Activated CD8-positive, alpha-beta T cell treated with anti-CD3 and anti-CD28 coated beads, Interleukin-2, amount 10 ng/mL, durations not matched to agents 7 days and 5 days (primary cell): ENCODE results near the gene SHH. TPM values are rescaled to one million over a fixed set of nuclear protein-coding genes. Genes with fewer than 3 reads are reported as not detected.

ENCODE experiments used
- ATAC-seq: fragments of 150-1000 bp; cut with Tn5 transposase; one replicate; pipeline ENCODE4 v1.10.0; 2021; ENCODE audit warnings: moderate library complexity
- CTCF ChIA-PET: fragments of 350-600 bp; sonication (Branson Sonifier 250); formaldehyde crosslinking; loops from one replicate; lab custom pipeline; 2021; ENCODE audit warnings: antibody characterized with exemption; lab: Charles Lee
- POLR2A ChIA-PET: fragments of 350-600 bp; sonication (Branson Sonifier 250); formaldehyde crosslinking; loops from one replicate; lab custom pipeline; 2021; ENCODE audit warnings: antibody characterized with exemption; lab: Charles Lee
- DNase-seq: peaks from one replicate; pipeline ENCODE4 v3.0.0-alpha.2; 2020
- H3K27ac Mint-ChIP-seq: one replicate; pipeline ENCODE4 v1.8.0; 2021; ENCODE audit warnings: mild to moderate bottlenecking, mixed read lengths
- H3K27me3 Mint-ChIP-seq: one replicate; pipeline ENCODE4 v1.8.0; 2021; ENCODE audit warnings: low read depth, mixed read lengths
- H3K36me3 Mint-ChIP-seq: one replicate; pipeline ENCODE4 v1.8.0; 2021; ENCODE audit warnings: low read depth, mixed read lengths
- H3K4me1 Mint-ChIP-seq: one replicate; pipeline ENCODE4 v1.8.0; 2021; ENCODE audit warnings: low read depth, mixed read lengths
- H3K4me3 Mint-ChIP-seq: one replicate; pipeline ENCODE4 v1.8.0; 2021; ENCODE audit warnings: mild to moderate bottlenecking, mixed read lengths
- H3K9me3 Mint-ChIP-seq: one replicate; pipeline ENCODE4 v1.8.0; 2022; ENCODE audit warnings: mixed read lengths; ENCODE audit not compliant: insufficient read depth
- total RNA-seq, 2 experiments: library from RNA; stranded (reverse); gene quantifications; one replicate each; pipeline ENCODE4 v1.2.3, GENCODE V29; 2021

SHH gene
- total RNA-seq, 2 experiments from 2014 or later, result 0.08 TPM; not detected in 1

GRCh38 chr7:155764438-155764793 lies 47.8 kb downstream of the SHH start:
- Mint-ChIP-seq H3K4me3 (peak overlapping the region; percentile 68), H3K36me3 (peaks cover 77% of the 10 kb centered on the region), H3K4me1 (peaks cover 76% of the 10 kb centered on the region), H3K27ac (peak overlapping the region; percentile 98), H3K9me3 (no peaks in the 10 kb centered on the region), H3K27me3 (no peaks in the 10 kb centered on the region)
- DNase-seq (peak; percentile 86), ATAC-seq (peak; percentile 74)
- CTCF ChIA-PET, result interaction anchor here (1.0 to 1.2 kb wide), 4 partner anchors 18 to 419 kb away, joined by 3 to 18 read pairs (median 4); no protein-coding TSS in a partner anchor
- POLR2A ChIA-PET, result interaction anchor here (1.9 kb wide), 1 partner anchor 121 kb away, joined by 6 read pairs; no protein-coding TSS in a partner anchor

- DNase-seq (peak; percentile 82), ATAC-seq (peak; percentile 83)
- peaks cover 77% of the 10 kb centered on the region for H3K4me1 Mint-ChIP-seq
- H3K27me3 Mint-ChIP-seq, result no peaks in the 10 kb centered on the region
- ChIA-PET POLR2A (interaction anchor here (1.9 kb wide), 1 partner anchor 120 kb away, joined by 6 read pairs; no protein-coding TSS in a partner anchor), CTCF (interaction anchor here (1.0 to 1.2 kb wide), 6 partner anchors 17 to 419 kb away, joined by 3 to 18 read pairs (median 3); no protein-coding TSS in a partner anchor)
- H3K36me3 Mint-ChIP-seq, result peaks cover 73% of the 10 kb centered on the region
- H3K27ac Mint-ChIP-seq, result peak overlapping the region; percentile 98
- no peaks in the 10 kb centered on the region for H3K9me3 Mint-ChIP-seq
- H3K4me3 Mint-ChIP-seq, result peak overlapping the region; percentile 68
Measured at GRCh38 chr7:155763691-155764437, 48.4 kb downstream of the SHH start.

DNA sequence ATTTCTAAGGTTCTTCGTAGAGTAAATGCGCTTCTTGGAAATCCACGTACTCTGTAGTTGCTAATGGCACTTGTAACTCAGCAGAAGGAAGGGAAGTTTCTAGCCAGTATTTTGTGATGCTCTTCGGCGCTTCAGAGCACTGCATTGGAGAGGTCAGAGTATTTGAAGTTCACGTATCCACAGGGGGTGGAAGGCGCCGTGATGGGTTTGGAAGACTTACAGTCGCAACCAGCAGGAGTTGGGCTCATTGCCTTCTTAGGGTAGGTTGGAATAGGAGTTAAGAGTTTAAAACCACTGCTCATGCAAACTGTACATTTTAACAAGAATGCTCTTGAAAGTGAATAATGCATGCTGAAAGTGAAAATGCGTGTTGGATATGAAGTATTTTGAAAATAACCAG lies 49.1 kb downstream of the SHH start:
- H3K4me1 Mint-ChIP-seq, result peaks cover 80% of the 10 kb centered on the region
- H3K27me3 Mint-ChIP-seq, result no peaks in the 10 kb centered on the region
- DNase-seq, result no peak
- ChIA-PET POLR2A (interaction anchor here (1.9 kb wide), 1 partner anchor 119 kb away, joined by 6 read pairs; no protein-coding TSS in a partner anchor), CTCF (interaction anchor here (1.0 to 1.1 kb wide), 2 partner anchors 164 to 166 kb away, joined by 3 read pairs; no protein-coding TSS in a partner anchor)
- H3K36me3 Mint-ChIP-seq, result peaks cover 74% of the 10 kb centered on the region
- peak overlapping the region; percentile 68 for H3K4me3 Mint-ChIP-seq
- peak overlapping the region; percentile 98 for H3K27ac Mint-ChIP-seq
- no peaks in the 10 kb centered on the region for H3K9me3 Mint-ChIP-seq
- ATAC-seq, result no peak

DNA sequence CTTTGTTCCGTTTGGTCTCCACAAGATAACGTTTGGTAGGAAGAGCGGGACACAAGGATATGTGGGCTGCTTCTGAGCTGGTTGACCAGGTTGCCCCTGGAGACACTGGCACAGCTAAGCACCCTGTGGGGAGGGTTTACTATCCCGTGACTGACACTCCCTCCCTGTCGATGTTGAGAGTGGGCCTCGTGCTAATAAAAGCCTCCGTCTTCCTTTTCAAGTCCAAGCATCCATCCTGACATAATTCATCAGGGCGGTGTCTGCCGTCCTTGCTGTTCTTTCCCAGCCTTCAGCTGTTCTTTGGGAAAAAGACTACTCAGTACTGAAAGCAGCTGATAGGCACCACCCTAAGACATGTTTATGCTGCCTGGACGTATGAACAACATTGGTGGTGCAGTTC lies 49.6 kb downstream of the SHH start:
- no peak for DNase-seq
- no peaks in the 10 kb centered on the region for H3K27me3 Mint-ChIP-seq
- H3K9me3 Mint-ChIP-seq, result no peaks in the 10 kb centered on the region
- no peak for ATAC-seq
- POLR2A ChIA-PET, result no interaction called here
- H3K4me1 Mint-ChIP-seq, result peaks cover 75% of the 10 kb centered on the region
- CTCF ChIA-PET, result interaction anchor here (0.9 to 1.2 kb wide), 4 partner anchors 9 to 166 kb away, joined by 3 to 6 read pairs (median 3); no protein-coding TSS in a partner anchor
- peak overlapping the region; percentile 68 for H3K4me3 Mint-ChIP-seq
- peaks cover 74% of the 10 kb centered on the region for H3K36me3 Mint-ChIP-seq
- H3K27ac Mint-ChIP-seq, result peak overlapping the region; percentile 98

- H3K27ac Mint-ChIP-seq, result peak overlapping the region; percentile 98
- H3K9me3 Mint-ChIP-seq, result peaks cover under 1% of the 10 kb centered on the region
- no peaks in the 10 kb centered on the region for H3K27me3 Mint-ChIP-seq
- peaks cover 69% of the 10 kb centered on the region for H3K4me1 Mint-ChIP-seq
- H3K4me3 Mint-ChIP-seq, result no peak overlapping the region
- ATAC-seq, result no peak
- no peak for DNase-seq
- peaks cover 72% of the 10 kb centered on the region for H3K36me3 Mint-ChIP-seq
- CTCF ChIA-PET, result interaction anchor here (0.9 to 1.2 kb wide), 3 partner anchors 9 to 163 kb away, joined by 3 to 6 read pairs (median 3); no protein-coding TSS in a partner anchor
- POLR2A ChIA-PET, result no interaction called here
Measured at GRCh38 chr7:155762036-155762435, 50.2 kb downstream of the SHH start.

GRCh38 chr7:155761162-155761561 lies 51.1 kb downstream of the SHH start:
- peaks cover 74% of the 10 kb centered on the region for H3K36me3 Mint-ChIP-seq
- peak overlapping the region; percentile 98 for H3K27ac Mint-ChIP-seq
- no peak for DNase-seq
- no peaks in the 10 kb centered on the region for H3K27me3 Mint-ChIP-seq
- no peak for ATAC-seq
- no peak overlapping the region for H3K4me3 Mint-ChIP-seq
- CTCF ChIA-PET, result no interaction called here
- POLR2A ChIA-PET, result no interaction called here
- H3K4me1 Mint-ChIP-seq, result peaks cover 73% of the 10 kb centered on the region
- peaks cover 4% of the 10 kb centered on the region for H3K9me3 Mint-ChIP-seq

DNA sequence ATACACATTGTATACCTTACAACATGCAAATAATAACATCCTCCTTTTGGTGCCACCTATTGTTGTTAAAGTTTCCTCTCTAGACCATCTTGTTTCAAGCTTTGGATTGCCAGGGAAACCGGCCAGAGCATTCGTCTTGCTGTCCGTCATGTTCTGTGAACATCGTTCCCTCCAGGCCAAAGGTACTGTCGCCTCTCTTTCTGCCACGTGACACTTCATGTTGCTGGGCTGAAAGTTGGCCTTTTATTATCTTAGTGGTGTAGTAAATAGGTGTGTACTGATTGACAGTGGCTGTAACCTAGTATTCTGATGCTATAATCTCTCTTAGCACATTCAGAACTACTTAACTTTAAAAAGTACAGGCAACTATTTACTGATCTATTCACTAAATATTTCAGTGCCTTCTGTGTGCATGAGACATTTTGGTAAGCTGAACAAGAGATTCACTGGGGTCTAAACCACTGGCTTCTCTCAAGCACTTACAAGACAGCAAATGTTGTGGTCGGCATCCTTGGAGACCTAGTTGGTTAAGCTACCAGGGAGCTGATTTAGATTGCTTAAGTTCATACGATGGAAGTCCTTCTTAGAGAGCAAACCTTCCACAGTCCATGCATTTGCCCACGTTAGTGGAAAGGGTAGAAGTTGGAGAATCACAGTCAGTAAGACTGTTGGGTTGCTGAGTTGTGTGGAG lies 52.4 kb downstream of the SHH start:
- H3K27me3 Mint-ChIP-seq, result no peaks in the 10 kb centered on the region
- CTCF ChIA-PET, result no interaction called here

DNA sequence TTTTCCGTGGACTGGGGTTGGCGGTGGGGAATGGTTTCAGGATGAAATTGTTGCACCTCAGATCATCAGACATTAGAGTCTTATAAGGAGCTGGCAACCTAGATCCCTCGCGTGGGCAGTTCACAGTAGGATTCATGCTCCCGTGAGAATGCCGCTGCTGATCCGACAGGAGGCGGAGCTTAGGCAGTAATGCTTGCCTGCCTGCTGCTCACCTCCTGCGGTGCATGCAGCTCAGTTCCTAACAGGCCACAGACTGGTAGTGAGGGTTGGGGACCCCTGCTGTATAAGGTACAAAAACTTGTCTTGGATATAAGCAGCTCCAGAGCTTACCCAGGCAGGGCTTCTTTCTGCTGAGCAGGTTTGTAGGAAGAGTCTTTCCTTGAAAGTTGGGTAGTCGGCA lies 53.9 kb downstream of the SHH start:
- Mint-ChIP-seq H3K27ac (no peak overlapping the region), H3K36me3 (peaks cover 75% of the 10 kb centered on the region), H3K27me3 (no peaks in the 10 kb centered on the region), H3K4me3 (no peak overlapping the region), H3K4me1 (peaks cover 66% of the 10 kb centered on the region), H3K9me3 (peaks cover 4% of the 10 kb centered on the region)
- DNase-seq (no peak), ATAC-seq (no peak)
- ChIA-PET CTCF (interaction anchor here (1.1 to 1.9 kb wide), 2 partner anchors 82 to 160 kb away, joined by 3 to 6 read pairs; no protein-coding TSS in a partner anchor), POLR2A (interaction anchor here (0.8 kb wide), 1 partner anchor 19 kb away, joined by 3 read pairs; no protein-coding TSS in a partner anchor)

More for the DNA sequence above, 52.4 kb downstream of the SHH start:
- Mint-ChIP-seq H3K36me3 (peaks cover 66% of the 10 kb centered on the region), H3K9me3 (peaks cover 4% of the 10 kb centered on the region), H3K4me1 (peaks cover 66% of the 10 kb centered on the region), H3K27ac (peak overlapping the region; percentile 45), H3K4me3 (no peak overlapping the region)
- POLR2A ChIA-PET, result no interaction called here
- no peak for ATAC-seq
- DNase-seq, result no peak

DNA sequence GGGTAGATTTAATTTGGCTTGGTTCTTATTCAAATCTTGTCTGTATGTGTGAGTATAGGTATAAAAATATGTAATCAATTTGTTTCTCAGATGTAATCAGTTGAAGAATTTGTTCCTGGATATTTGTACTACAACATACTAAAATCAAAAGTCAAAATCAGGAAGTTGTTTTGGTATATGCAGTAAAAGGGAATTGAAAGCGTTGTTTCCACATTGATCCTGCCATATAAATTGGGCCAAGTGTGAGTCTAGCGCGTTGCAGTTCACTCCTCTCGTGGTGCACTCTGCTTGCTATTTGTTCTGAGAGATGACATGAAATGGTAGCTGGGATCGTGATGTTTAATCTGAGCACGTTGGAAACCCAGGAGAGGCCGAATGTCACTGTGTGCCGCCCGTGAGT lies 55.9 kb downstream of the SHH start:
- no peak overlapping the region for H3K27ac Mint-ChIP-seq
- DNase-seq (no peak), ATAC-seq (no peak)
- H3K9me3 Mint-ChIP-seq, result peaks cover 4% of the 10 kb centered on the region
- no peaks in the 10 kb centered on the region for H3K27me3 Mint-ChIP-seq
- peaks cover 74% of the 10 kb centered on the region for H3K36me3 Mint-ChIP-seq
- H3K4me3 Mint-ChIP-seq, result no peak overlapping the region
- POLR2A ChIA-PET, result no interaction called here
- peaks cover 63% of the 10 kb centered on the region for H3K4me1 Mint-ChIP-seq
- CTCF ChIA-PET, result interaction anchor here (1.5 to 2.5 kb wide), 2 partner anchors 17 to 157 kb away, joined by 3 to 13 read pairs; no protein-coding TSS in a partner anchor

GRCh38 chr7:155755026-155755425 lies 57.2 kb downstream of the SHH start:
- H3K4me3 Mint-ChIP-seq, result no peak overlapping the region
- H3K36me3 Mint-ChIP-seq, result peaks cover 69% of the 10 kb centered on the region
- H3K4me1 Mint-ChIP-seq, result peaks cover 59% of the 10 kb centered on the region
- ATAC-seq, result no peak
- no peak overlapping the region for H3K27ac Mint-ChIP-seq
- POLR2A ChIA-PET, result no interaction called here
- no peak for DNase-seq
- peaks cover 4% of the 10 kb centered on the region for H3K9me3 Mint-ChIP-seq
- CTCF ChIA-PET, result interaction anchor here (1.3 to 2.5 kb wide), 4 partner anchors 13 to 156 kb away, joined by 3 to 13 read pairs (median 6); no protein-coding TSS in a partner anchor
- H3K27me3 Mint-ChIP-seq, result no peaks in the 10 kb centered on the region

- POLR2A ChIA-PET, result no interaction called here
- peaks cover 70% of the 10 kb centered on the region for H3K36me3 Mint-ChIP-seq
- ATAC-seq, result no peak
Measured at GRCh38 chr7:155754165-155754564, 58.1 kb downstream of the SHH start.

More at GRCh38 chr7:155754165-155754564, 58.1 kb downstream of the SHH start:
- Mint-ChIP-seq H3K4me1 (peaks cover 63% of the 10 kb centered on the region), H3K9me3 (peaks cover 4% of the 10 kb centered on the region), H3K27me3 (no peaks in the 10 kb centered on the region), H3K4me3 (no peak overlapping the region), H3K27ac (no peak overlapping the region)
- no peak for DNase-seq
- CTCF ChIA-PET, result interaction anchor here (1.2 to 2.5 kb wide), 4 partner anchors 14 to 827 kb away, joined by 3 to 13 read pairs (median 6); no protein-coding TSS in a partner anchor
